ENCODE data around the gene TUBGCP3. TPM values are rescaled to one million over a fixed set of nuclear protein-coding genes. Genes with fewer than 3 reads are reported as not detected.

Gene TUBGCP3
- total and polyA plus RNA-seq, 2 experiments from 2014 or later: 12.8 to 40.2 TPM

- no peaks in the 10 kb centered on the region for H3K27me3 Mint-ChIP-seq (ENCODE audit: insufficient read depth, low read depth, poor library complexity)
- no peak overlapping the region for H3K4me2 ChIP-seq
- H3K36me3 ChIP-seq (ENCODE audit: insufficient read depth): no peaks in the 10 kb centered on the region
- no peak overlapping the region for H3K4me3 Mint-ChIP-seq
- H3K79me2 ChIP-seq (replicated peaks; ENCODE audit: insufficient read depth): no peaks in the 10 kb centered on the region
- DNase-seq (ENCODE audit: low spot score) (no peak), ATAC-seq (no peak)
- no peaks in the 10 kb centered on the region for H3K4me1 ChIP-seq (ENCODE audit: insufficient read depth)
- no peaks in the 10 kb centered on the region for H3K9me2 ChIP-seq (ENCODE audit: insufficient read depth)
- no peaks in the 10 kb centered on the region for H3K4me1 Mint-ChIP-seq
- TF ChIP-seq REST (IDR thresholded peaks at IDR 0.05; ENCODE audit: unreplicated experiment) (no peak), CTCF (conservative IDR thresholded peaks at IDR 0.05; ENCODE audit: low read depth in 2 of 2) (no peak), ETS1 (IDR thresholded peaks at IDR 0.05) (no peak), ZNF114 (CRISPR knock-in tag; IDR thresholded peaks at IDR 0.05) (no peak), EZH2phosphoT487 (IDR thresholded peaks at IDR 0.05; ENCODE audit: unreplicated experiment) (no peak), ZNF331 (CRISPR knock-in tag; IDR thresholded peaks at IDR 0.05; ENCODE audit: low read depth) (no peak), JUNB (IDR thresholded peaks at IDR 0.05; ENCODE audit: unreplicated experiment) (no peak), EZH2 (IDR thresholded peaks at IDR 0.05; ENCODE audit: low read depth, unreplicated experiment) (no peak), POLR2AphosphoS5 (IDR thresholded peaks at IDR 0.05; ENCODE audit: low read depth) (no peak), STAT1 (IDR thresholded peaks at IDR 0.05; ENCODE audit: unreplicated experiment) (no peak), ZNF462 (CRISPR knock-in tag; IDR thresholded peaks at IDR 0.05) (no peak), NANOG (IDR thresholded peaks at IDR 0.05; ENCODE audit: borderline replicate concordance) (no peak), CREB1 (CRISPR knock-in tag; IDR thresholded peaks at IDR 0.05; ENCODE audit: low read depth) (no peak)
- H2AFZ ChIP-seq: no peak overlapping the region
- no peaks in the 10 kb centered on the region; the same call in 2 of the 3 replicates for H3K9me3 Mint-ChIP-seq
- H3F3A ChIP-seq (replicated peaks; ENCODE audit: low read depth): no peaks in the 10 kb centered on the region
- no peak overlapping the region for H3K4me3 ChIP-seq
- H3K27ac Mint-ChIP-seq: no peak overlapping the region
- no peak overlapping the region for H3K27ac ChIP-seq (ENCODE audit: low read depth)
- H3K27me3 ChIP-seq (ENCODE audit: insufficient read depth): no peaks in the 10 kb centered on the region
- no peaks in the 10 kb centered on the region for H4K20me1 ChIP-seq (replicated peaks; ENCODE audit: insufficient read depth)
- H3K36me3 Mint-ChIP-seq (ENCODE audit: low read depth): no peaks in the 10 kb centered on the region
These were observed 112.1 kb downstream of the TUBGCP3 start for GRCh38 chr13:112475889-112476288.
